SK-N-SH treated with all-trans-retinoic acid at 6 μM for 48 hours (cell line): ENCODE measurements around the gene ZBTB7C.

Source experiments
- POU6F1 ChIP-seq: fragments of 250-450 bp; sonication (Bioruptor Pico); IDR thresholded peaks from 2 replicates; pipeline ENCODE4 v1.8.0; 2021; ENCODE audit warnings: low read depth, mild to moderate bottlenecking, moderate library complexity, borderline replicate concordance
- RARB ChIP-seq: fragments of 250-450 bp; sonication (Bioruptor Pico); IDR thresholded peaks from 2 replicates; pipeline ENCODE4 v1.8.0; 2021; ENCODE audit warnings: mild to moderate bottlenecking, moderate library complexity
- TCF4 ChIP-seq: fragments of 250-450 bp; sonication (Bioruptor Pico); IDR thresholded peaks from 2 replicates; pipeline ENCODE4 v1.8.0; 2021; ENCODE audit warnings: mild to moderate bottlenecking, moderate library complexity, borderline replicate concordance
- ZC3H10 ChIP-seq: fragments of 250-450 bp; sonication (Bioruptor Pico); IDR thresholded peaks from 2 replicates; pipeline ENCODE4 v1.5.1; 2021; ENCODE audit warnings: mild to moderate bottlenecking, moderate library complexity
- ZFP30 ChIP-seq: fragments of 450-650 bp; formaldehyde crosslinking; IDR thresholded peaks from 2 replicates; pipeline ENCODE4 v1.5.0; 2022; ENCODE audit warnings: mild to moderate bottlenecking, moderate library complexity
- ZNF70 ChIP-seq: fragments of 450-650 bp; formaldehyde crosslinking; IDR thresholded peaks from 2 replicates; pipeline ENCODE4 v1.5.0; 2020; ENCODE audit warnings: mild to moderate bottlenecking, moderate library complexity
- TF ChIP-seq, protein P1 (sequence below): fragments of 250-450 bp; sonication (Bioruptor Pico); IDR thresholded peaks from 2 replicates; pipeline ENCODE4 v1.5.1; 2020; ENCODE audit warnings: low read depth, mild to moderate bottlenecking, moderate library complexity

- TF ChIP-seq, protein P1, sequence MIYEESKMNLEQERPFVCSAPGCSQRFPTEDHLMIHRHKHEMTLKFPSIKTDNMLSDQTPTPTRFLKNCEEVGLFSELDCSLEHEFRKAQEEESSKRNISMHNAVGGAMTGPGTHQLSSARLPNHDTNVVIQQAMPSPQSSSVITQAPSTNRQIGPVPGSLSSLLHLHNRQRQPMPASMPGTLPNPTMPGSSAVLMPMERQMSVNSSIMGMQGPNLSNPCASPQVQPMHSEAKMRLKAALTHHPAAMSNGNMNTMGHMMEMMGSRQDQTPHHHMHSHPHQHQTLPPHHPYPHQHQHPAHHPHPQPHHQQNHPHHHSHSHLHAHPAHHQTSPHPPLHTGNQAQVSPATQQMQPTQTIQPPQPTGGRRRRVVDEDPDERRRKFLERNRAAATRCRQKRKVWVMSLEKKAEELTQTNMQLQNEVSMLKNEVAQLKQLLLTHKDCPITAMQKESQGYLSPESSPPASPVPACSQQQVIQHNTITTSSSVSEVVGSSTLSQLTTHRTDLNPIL (CRISPR knock-in tag): no peak
- TF ChIP-seq ZNF70 (CRISPR knock-in tag): no peak
- no peak for TF ChIP-seq RARB
- TF ChIP-seq POU6F1 (CRISPR knock-in tag): no peak
- TF ChIP-seq ZFP30 (CRISPR knock-in tag): no peak
- no peak for TF ChIP-seq ZC3H10 (CRISPR knock-in tag)
- no peak for TF ChIP-seq TCF4 (CRISPR knock-in tag)
These were observed 243.9 kb downstream of the ZBTB7C start for GRCh38 chr18:48165111-48165866.
